Measurements from ENCODE around the gene CASK.
"Not testable (repeated sequence)": the region's sequence is repeated elsewhere in the genome, so short reads cannot be mapped to it uniquely, and the experiment has no call there.

CASK gene

GRCh38 chrX:41730081-41730480 is 193.3 kb downstream of the CASK start:
- no peak for DNase-seq (ENCODE audit: low read depth in 2 of 2)

GRCh38 chrX:41728125-41728524 is 195.2 kb downstream of the CASK start:
- no peak for DNase-seq (ENCODE audit: low read depth in 2 of 2)

GRCh38 chrX:41723826-41724225 is 199.5 kb downstream of the CASK start, which contains the start of gene GPR82:
GPR82 (plus strand) TSS chrX:41724181; CDS start chrX:41727027, 2,846 bp downstream.
- no peak for DNase-seq (ENCODE audit: low read depth in 2 of 2)

GRCh38 chrX:41722816-41723618 is 200.3 kb downstream of the CASK start:
- DNase-seq (ENCODE audit: low read depth in 2 of 2) = no peak

- no peak for DNase-seq (ENCODE audit: low read depth in 2 of 2)
Measured at GRCh38 chrX:41722214-41722613, 201.1 kb downstream of the CASK start.

GRCh38 chrX:41721590-41721989 is 201.8 kb downstream of the CASK start:
- DNase-seq (ENCODE audit: low read depth in 2 of 2) = no peak

- no peak for DNase-seq (ENCODE audit: low read depth in 2 of 2)
Measured at GRCh38 chrX:41720125-41720779, 203.1 kb downstream of the CASK start.

- DNase-seq (ENCODE audit: low read depth in 2 of 2) = not testable (repeated sequence)
Measured at GRCh38 chrX:41719610-41720009, 203.7 kb downstream of the CASK start.

- no peak for DNase-seq (ENCODE audit: low read depth in 2 of 2)
Measured at GRCh38 chrX:41718481-41719235, 204.7 kb downstream of the CASK start.

GRCh38 chrX:41716767-41717473 is 206.4 kb downstream of the CASK start:
- no peak for DNase-seq (ENCODE audit: low read depth in 2 of 2)

- no peak for DNase-seq (ENCODE audit: low read depth in 2 of 2)
Measured at GRCh38 chrX:41716222-41716621, 207.1 kb downstream of the CASK start.

- no peak for DNase-seq (ENCODE audit: low read depth in 2 of 2)
Measured at GRCh38 chrX:41711021-41711667, 212.2 kb downstream of the CASK start.

GRCh38 chrX:41708486-41708885 is 214.9 kb downstream of the CASK start:
- no peak for DNase-seq (ENCODE audit: low read depth in 2 of 2)

- no peak for DNase-seq (ENCODE audit: low read depth in 2 of 2)
Measured at GRCh38 chrX:41707218-41707617, 216.1 kb downstream of the CASK start.

GRCh38 chrX:41705680-41706374 is 217.5 kb downstream of the CASK start:
- DNase-seq (ENCODE audit: low read depth in 2 of 2) = no peak

- no peak for DNase-seq (ENCODE audit: low read depth in 2 of 2)
Measured at GRCh38 chrX:41705042-41705441, 218.3 kb downstream of the CASK start.

GRCh38 chrX:41703574-41704029 is 219.8 kb downstream of the CASK start:
- DNase-seq (ENCODE audit: low read depth in 2 of 2) = no peak

GRCh38 chrX:41695426-41695825 is 227.9 kb downstream of the CASK start:
- DNase-seq (ENCODE audit: low read depth in 2 of 2) = no peak

- no peak for DNase-seq (ENCODE audit: low read depth in 2 of 2)
Measured at GRCh38 chrX:41693024-41693423, 230.3 kb downstream of the CASK start.

- DNase-seq (ENCODE audit: low read depth in 2 of 2) = no peak
Measured at GRCh38 chrX:41692162-41692749, 231.1 kb downstream of the CASK start.

Measured in stimulated activated CD4-positive, alpha-beta T cell treated with anti-CD3 and anti-CD28 coated beads, Interleukin-12 subunit alpha, Interleukin-12 subunit beta, amount 100 ng/mL, for 24 hours (primary cell).